ENCODE measurements around the gene TLCD1.

- TF ChIP-seq CTCF (IDR thresholded peaks at IDR 0.05) (peak in 1 of 5 experiments; percentile 4), EP300 (IDR thresholded peaks at IDR 0.05) (no peak), POLR2A (IDR thresholded peaks at IDR 0.05) (peak in 1 of 2 donors; percentile 7)
Measured at GRCh38 chr17:28719021-28719433, 7.0 kb downstream of the TLCD1 start.
